Activated T-helper 2 cell treated with anti-CD3 and anti-CD28 coated beads, Interferon-gamma antibody, Interleukin-2, Interleukin-4, amounts not matched to agents 10 μg/mL and 5 μg/mL and 100 μg/mL, durations not matched to agents 14 hours and 24 hours and 36 hours (primary cell): Measurements from ENCODE around the gene PAWR. TPM values are rescaled to one million over a fixed set of nuclear protein-coding genes. Genes with fewer than 3 reads are reported as not detected.
"Not testable (repeated sequence)": the region's sequence is repeated elsewhere in the genome, so short reads cannot be mapped to it uniquely, and the experiment has no call there.

Source experiments
- DNase-seq: peaks from one replicate; pipeline ENCODE4 v3.0.0; 2021; ENCODE audit warnings: low spot score
- H3K27ac Mint-ChIP-seq: one replicate; pipeline ENCODE4 v1.8.0; 2021; ENCODE audit warnings: mixed read lengths
- H3K27me3 Mint-ChIP-seq: one replicate; pipeline ENCODE4 v1.8.0; 2021; ENCODE audit warnings: low read depth, mixed read lengths
- H3K36me3 Mint-ChIP-seq: one replicate; pipeline ENCODE4 v1.8.0; 2021; ENCODE audit warnings: low read depth, mixed read lengths
- H3K4me1 Mint-ChIP-seq: one replicate; pipeline ENCODE4 v1.8.0; 2021; ENCODE audit warnings: low read depth, mixed read lengths
- H3K4me3 Mint-ChIP-seq: one replicate; pipeline ENCODE4 v1.8.0; 2021; ENCODE audit warnings: low read depth, mild to moderate bottlenecking, moderate library complexity, mixed read lengths
- H3K9me3 Mint-ChIP-seq: one replicate; pipeline ENCODE4 v1.8.0; 2021; ENCODE audit warnings: mixed read lengths
- intact Hi-C: fragments of 100-400 bp; cut with micrococcal nuclease; formaldehyde crosslinking; loops from one replicate; pipeline ENCODE4 v1.15.1; 2023
- total RNA-seq: library from RNA; stranded (reverse); gene quantifications from 2 replicates; pipeline ENCODE4 v1.2.3, GENCODE V29; 2022

PAWR gene
- total RNA-seq, 1 donor from 2014 or later = 2.8 TPM

DNA sequence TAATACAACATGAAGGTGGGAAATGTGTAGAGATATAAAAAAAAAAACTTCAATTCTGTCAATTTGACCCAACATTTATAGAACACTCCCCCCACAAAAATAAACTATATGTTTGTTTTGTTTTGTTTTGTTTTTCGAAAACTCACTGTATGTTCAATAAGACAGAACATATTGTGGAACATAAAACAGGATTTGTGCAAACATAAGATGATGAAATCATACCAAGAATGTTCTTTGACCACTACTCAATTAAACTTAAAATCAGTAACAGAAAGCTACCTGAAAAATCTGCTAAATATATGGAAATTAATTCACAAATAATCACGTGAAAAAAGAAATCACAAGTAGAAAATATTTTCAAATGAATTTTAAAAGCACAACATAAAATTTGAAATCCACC is 61.2 kb downstream of the PAWR start:
- H3K4me3 Mint-ChIP-seq = no peak overlapping the region
- no peak for DNase-seq
- no peaks in the 10 kb centered on the region for H3K36me3 Mint-ChIP-seq
- H3K27ac Mint-ChIP-seq = no peak overlapping the region
- H3K4me1 Mint-ChIP-seq = no peaks in the 10 kb centered on the region
- no peaks in the 10 kb centered on the region for H3K9me3 Mint-ChIP-seq
- intact Hi-C loops = no loop called here
- H3K27me3 Mint-ChIP-seq = no peaks in the 10 kb centered on the region

DNA sequence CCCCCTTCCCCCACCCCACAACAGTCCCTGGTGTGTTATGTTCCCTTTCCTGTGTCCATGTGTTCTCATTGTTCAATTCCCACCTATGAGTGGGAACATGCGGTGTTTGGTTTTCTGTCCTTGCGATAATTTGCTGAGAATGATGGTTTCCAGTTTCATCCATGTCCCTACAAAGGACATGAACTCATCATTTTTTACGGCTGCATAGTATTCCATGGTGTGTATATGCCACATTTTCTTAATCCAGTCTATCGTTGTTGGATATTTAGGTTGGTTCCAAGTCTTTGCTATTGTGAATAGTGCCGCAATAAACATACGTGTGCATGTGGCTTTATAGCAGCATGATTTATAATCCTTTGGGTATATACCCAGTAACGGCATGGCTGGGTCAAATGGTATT is 64.0 kb downstream of the PAWR start:
- H3K27ac Mint-ChIP-seq, H3K27me3 Mint-ChIP-seq, intact Hi-C loops, H3K4me1 Mint-ChIP-seq, DNase-seq, H3K36me3 Mint-ChIP-seq, H3K4me3 Mint-ChIP-seq, H3K9me3 Mint-ChIP-seq: not testable (repeated sequence)

DNA sequence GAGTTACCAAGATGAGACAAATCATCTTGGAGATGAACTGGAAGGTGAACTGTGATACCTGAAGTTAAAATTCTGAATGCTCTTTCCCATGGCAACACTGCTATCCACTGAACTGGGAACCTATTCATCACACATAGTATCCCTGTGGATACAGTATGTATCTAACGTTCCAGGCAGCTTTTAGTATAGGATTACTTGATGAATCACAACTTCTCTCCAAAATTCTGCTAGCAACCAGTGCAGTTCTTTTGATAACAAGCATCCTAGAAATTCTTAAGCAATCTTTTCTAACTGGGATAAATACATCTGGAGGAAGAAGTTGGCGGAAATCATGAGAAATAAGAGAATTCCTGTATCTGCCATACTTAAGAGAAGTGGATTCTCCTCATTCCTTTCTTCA is 66.4 kb downstream of the PAWR start:
- H3K36me3 Mint-ChIP-seq = no peaks in the 10 kb centered on the region
- intact Hi-C loops = no loop called here
- H3K4me1 Mint-ChIP-seq = no peaks in the 10 kb centered on the region
- H3K9me3 Mint-ChIP-seq = no peaks in the 10 kb centered on the region
- no peak for DNase-seq
- H3K27me3 Mint-ChIP-seq = no peaks in the 10 kb centered on the region
- no peak overlapping the region for H3K27ac Mint-ChIP-seq
- H3K4me3 Mint-ChIP-seq = no peak overlapping the region

DNA sequence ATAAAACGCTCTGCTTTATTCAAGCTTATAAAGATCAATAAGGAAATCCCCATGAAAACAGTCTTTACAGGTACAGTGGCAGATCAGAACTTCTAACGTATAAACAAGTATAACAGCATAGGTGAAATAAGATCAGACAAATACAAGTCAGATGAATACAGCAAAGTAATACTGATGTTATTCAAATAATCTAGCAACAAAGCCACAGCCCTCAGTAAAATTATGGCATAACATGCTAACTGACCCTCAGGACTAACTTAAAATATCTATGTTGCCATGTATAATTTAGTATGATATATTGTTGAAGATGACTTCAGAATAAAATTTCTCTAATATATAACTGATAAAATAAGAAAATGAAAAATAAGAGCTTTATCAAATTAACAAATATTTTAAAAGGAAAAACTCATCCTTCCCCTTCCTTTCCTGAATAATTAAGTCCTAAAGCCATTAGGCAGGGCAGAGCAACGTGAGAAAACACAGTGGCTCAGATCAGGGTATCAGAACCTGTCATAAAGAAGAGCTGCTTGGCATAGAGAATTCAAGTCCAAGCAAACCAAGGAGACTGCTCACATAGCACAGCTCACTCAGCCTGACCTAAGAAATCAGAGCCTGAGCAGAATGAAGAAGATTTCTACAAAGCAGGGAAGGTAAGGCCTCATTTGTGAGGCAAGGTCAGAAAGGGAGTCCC is 70.7 kb downstream of the PAWR start:
- intact Hi-C loops = no loop called here
- no peaks in the 10 kb centered on the region for H3K27me3 Mint-ChIP-seq
- no peaks in the 10 kb centered on the region for H3K36me3 Mint-ChIP-seq
- DNase-seq = no peak
- H3K4me1 Mint-ChIP-seq = no peaks in the 10 kb centered on the region
- H3K9me3 Mint-ChIP-seq = no peaks in the 10 kb centered on the region
- no peak overlapping the region for H3K4me3 Mint-ChIP-seq
- no peak overlapping the region for H3K27ac Mint-ChIP-seq

DNA sequence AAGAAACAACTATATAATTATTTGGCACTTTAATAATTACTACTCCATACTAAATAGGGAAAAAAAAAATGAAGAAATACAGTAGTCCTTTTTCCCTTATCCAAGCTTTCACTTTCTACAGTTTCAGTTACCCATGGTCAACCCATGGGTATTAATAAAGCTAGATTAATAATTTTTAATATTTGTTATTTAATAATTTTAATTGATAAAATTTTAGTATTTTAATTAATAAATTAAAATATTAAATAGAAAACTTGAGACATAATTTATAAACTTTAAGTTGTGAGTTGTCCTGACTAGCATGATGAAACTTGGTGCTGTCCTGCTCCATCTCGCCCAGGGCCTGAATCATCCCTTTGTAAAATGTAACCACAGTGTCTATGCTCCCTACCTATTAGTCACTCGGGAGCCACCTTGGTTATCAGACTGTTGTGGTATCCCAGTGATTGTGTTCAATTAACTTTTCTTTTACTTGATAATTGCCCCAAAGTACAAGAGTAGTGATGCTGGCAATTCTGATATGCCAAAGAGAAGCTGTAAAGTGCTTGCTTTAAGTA is 71.8 kb downstream of the PAWR start:
- H3K27me3 Mint-ChIP-seq = no peaks in the 10 kb centered on the region
- H3K27ac Mint-ChIP-seq = no peak overlapping the region
- H3K36me3 Mint-ChIP-seq = no peaks in the 10 kb centered on the region

DNA sequence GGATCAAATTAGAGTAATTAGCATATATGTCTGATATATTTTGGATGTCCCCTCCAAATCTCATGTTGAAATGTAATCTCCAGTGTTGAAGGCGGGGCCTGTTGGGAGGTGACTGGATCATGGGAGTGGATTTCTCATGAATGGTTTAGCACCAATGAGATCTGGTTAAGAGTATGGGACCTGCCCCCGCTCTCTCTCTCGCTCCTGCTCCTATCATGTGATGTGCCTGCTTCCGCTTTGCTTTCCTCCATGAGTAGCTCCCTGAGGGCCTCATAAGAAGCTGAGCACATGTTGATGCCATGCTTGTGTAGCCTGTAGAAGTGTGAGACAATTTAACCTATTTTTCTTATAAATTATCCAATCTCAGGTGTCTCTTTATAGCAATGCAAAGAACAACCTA is 73.1 kb downstream of the PAWR start:
- no peaks in the 10 kb centered on the region for H3K36me3 Mint-ChIP-seq
- H3K27me3 Mint-ChIP-seq = no peaks in the 10 kb centered on the region
- no peak overlapping the region for H3K27ac Mint-ChIP-seq
- no peaks in the 10 kb centered on the region for H3K4me1 Mint-ChIP-seq
- H3K9me3 Mint-ChIP-seq = no peaks in the 10 kb centered on the region
- DNase-seq = no peak
- intact Hi-C loops = no loop called here
- no peak overlapping the region for H3K4me3 Mint-ChIP-seq

More for the DNA sequence above, 71.8 kb downstream of the PAWR start:
- H3K4me3 Mint-ChIP-seq = no peak overlapping the region
- DNase-seq = no peak
- H3K9me3 Mint-ChIP-seq = no peaks in the 10 kb centered on the region
- no peaks in the 10 kb centered on the region for H3K4me1 Mint-ChIP-seq
- intact Hi-C loops = no loop called here

DNA sequence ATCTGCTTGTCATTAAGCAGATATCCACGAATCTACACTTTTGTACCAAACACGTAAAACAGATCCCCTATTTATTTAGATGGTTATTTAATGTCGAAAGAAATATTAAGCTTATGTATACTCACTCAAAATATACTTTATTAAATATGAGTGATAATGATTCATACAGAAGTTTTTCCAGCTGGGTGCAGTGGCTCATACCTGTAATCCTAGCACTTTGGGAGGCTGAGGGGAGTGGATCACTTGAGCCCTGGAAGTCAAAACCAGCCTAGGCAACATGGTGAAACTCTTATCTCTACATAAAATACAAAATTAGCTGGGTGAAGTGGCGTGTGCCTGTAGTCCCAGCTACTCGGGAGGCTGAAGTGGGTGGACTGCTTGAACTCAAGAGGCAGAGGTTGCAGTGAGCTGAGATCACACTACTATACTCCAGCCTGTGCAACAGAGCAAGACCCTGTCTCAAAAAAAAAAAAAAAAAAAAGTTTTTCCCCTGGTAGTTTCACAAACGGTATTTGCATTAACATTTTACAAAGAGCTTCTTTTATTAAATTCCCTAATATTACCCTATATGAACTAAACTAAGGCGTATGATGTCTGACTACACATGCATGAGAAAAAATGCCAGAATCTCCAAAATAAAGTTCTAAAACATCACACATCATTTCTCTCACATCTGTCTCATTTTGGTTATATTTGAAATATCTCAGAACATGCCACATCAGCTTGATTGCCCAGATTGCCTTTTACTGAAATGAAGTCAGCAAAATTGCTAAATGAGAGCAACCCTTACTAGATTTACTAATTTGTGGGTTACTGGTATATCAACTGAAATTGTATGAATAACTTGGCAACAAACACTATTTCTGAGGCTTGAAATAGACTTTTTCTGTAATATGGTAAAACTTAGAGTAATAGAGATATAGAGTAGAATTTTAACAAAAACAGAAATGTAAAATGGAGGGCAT is 74.9 kb downstream of the PAWR start:
- Mint-ChIP-seq H3K4me3 (no peak overlapping the region), H3K4me1 (no peaks in the 10 kb centered on the region), H3K27me3 (no peaks in the 10 kb centered on the region), H3K27ac (no peak overlapping the region), H3K9me3 (no peaks in the 10 kb centered on the region), H3K36me3 (no peaks in the 10 kb centered on the region)
- no peak for DNase-seq
- intact Hi-C loops = no loop called here

DNA sequence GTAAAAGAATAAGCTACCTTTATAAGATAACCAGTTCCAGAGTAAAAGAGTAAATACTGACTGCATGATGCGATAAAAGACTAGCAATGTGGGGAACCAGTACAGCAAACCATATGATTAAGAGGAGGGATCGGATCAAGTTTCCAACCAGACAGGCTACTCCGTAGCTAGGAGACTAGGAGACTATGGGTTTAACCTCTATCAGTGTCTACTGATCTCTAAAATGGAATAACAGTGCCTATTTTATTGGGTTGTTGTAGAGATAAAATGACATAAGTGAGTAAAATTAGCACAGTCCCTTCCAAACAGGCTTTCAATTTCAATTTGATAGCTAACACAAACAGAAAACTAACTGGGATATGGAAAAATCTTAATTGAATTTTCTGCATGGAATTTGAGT is 76.0 kb downstream of the PAWR start:
- Mint-ChIP-seq H3K4me1 (no peaks in the 10 kb centered on the region), H3K4me3 (no peak overlapping the region)
- intact Hi-C loops = no loop called here

DNA sequence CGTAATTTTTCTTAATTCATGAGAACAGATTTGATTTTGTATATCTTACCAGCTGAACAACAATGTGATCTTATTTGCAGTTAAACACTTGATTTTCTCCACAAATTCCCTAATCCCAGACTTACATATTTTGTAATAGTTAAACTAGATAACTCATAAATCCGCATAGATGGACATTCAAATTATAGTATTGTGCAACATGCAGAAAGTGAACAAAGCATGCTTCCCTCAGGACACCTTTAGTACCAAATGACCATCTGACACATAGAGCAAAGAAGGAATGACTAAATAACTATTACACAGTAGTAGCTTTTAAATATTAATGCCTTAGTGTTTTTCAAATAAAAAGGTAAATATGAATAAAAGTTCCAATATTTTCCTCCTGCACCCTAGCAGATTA is 88.9 kb downstream of the PAWR start:
- Mint-ChIP-seq H3K27ac (no peak overlapping the region), H3K36me3 (no peaks in the 10 kb centered on the region), H3K4me3 (no peak overlapping the region), H3K9me3 (no peaks in the 10 kb centered on the region), H3K27me3 (no peaks in the 10 kb centered on the region), H3K4me1 (no peaks in the 10 kb centered on the region)
- intact Hi-C loops = no loop called here
- no peak for DNase-seq

More for the DNA sequence above, 76.0 kb downstream of the PAWR start:
- no peaks in the 10 kb centered on the region for H3K9me3 Mint-ChIP-seq
- H3K27ac Mint-ChIP-seq = no peak overlapping the region
- no peaks in the 10 kb centered on the region for H3K36me3 Mint-ChIP-seq
- no peaks in the 10 kb centered on the region for H3K27me3 Mint-ChIP-seq
- no peak for DNase-seq

DNA sequence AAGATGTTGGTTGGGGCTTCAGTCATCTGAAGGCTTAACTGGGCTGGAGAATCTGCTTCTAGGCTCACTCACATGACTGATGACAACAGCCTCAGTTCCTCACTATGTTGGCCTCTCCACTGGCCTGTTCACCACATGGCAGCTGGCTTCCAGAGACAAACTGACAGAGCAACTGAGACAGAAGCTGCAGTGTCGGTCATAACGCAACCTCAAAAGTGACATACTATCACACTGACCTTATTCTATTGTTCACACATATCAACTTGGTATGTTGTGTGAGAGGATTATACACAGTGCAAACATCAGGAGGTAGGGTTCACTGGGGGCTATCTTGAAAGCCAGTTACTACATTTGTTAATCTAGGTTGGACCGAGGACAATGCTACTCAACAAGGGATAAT is 92.9 kb downstream of the PAWR start:
- Mint-ChIP-seq H3K4me3 (no peak overlapping the region), H3K9me3 (no peaks in the 10 kb centered on the region), H3K27me3 (no peaks in the 10 kb centered on the region), H3K27ac (no peak overlapping the region), H3K36me3 (no peaks in the 10 kb centered on the region), H3K4me1 (no peaks in the 10 kb centered on the region)
- intact Hi-C loops = no loop called here
- DNase-seq = no peak

DNA sequence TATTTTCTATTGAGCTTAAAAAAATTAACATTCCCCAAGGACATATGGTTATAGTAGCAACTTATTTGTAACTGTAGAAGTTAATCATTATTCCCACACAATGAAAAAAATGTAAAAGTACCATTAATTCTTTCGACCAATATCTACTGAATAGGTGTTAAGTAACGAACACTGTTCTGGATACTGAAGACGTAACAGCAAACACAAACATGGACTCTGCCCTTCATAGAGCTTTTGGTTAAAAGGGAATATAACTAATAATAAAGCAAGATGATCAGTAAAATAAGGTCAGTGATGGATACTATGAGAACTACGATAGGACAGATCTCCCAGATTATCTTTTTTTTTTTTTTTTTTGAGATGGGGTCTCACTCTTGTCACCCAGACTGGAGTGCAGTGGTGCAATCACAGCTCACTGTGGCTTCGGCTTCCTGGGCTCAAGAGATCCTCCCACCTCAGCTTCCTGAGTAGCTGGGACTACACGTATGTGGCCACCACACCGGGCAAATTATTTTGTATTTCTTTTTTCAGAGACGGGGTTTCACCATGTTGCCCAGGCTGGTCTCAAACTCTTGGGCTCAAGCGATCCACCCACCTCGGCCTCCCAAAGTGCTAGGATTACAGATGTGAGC is 93.9 kb downstream of the PAWR start:
- Mint-ChIP-seq H3K27me3 (no peaks in the 10 kb centered on the region), H3K4me3 (no peak overlapping the region), H3K27ac (no peak overlapping the region), H3K9me3 (no peaks in the 10 kb centered on the region), H3K36me3 (no peaks in the 10 kb centered on the region), H3K4me1 (no peaks in the 10 kb centered on the region)
- intact Hi-C loops = no loop called here
- DNase-seq = no peak

DNA sequence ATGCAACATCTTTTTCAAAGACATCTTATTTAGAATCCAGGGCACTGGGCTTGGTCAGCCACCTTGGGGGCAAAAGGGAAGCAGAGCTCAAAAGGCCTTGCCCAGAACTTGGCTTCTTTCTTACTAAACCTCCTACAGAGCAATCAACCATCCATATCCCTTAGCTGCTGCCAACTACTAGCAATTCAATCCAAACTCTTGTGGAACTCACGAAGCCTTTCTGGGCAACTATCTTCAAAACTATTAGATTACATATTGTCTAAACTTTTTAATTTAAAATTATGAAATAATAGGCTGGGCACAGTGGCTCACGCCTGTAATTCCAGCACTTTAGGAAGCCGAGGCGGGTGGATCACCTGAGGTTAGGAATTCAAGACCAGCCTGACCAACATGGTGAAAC is 95.5 kb downstream of the PAWR start:
- no peaks in the 10 kb centered on the region for H3K27me3 Mint-ChIP-seq
- no peak overlapping the region for H3K4me3 Mint-ChIP-seq
- no peaks in the 10 kb centered on the region for H3K9me3 Mint-ChIP-seq
- H3K27ac Mint-ChIP-seq = no peak overlapping the region
- H3K4me1 Mint-ChIP-seq = no peaks in the 10 kb centered on the region
- intact Hi-C loops = no loop called here
- no peaks in the 10 kb centered on the region for H3K36me3 Mint-ChIP-seq
- DNase-seq = no peak

DNA sequence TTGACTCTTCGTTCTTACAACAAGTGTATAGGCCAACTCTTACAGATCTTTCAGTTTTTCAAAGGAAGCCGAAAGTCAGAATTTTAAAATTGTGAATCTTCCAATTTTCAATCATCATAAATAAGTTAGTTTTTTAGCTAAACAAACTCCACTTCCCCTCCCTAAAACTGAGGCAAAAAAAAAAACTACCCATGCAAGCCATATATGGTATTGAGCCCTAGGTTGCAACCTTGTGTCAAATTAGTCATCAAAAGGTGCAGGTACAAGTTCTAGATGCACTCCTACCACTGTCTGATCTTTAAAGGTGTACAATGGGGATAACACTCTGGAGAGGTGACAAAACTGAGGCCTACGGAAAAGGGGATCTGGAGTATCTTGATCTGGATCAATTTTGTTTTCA is 97.9 kb downstream of the PAWR start:
- Mint-ChIP-seq H3K4me3 (no peak overlapping the region), H3K9me3 (no peaks in the 10 kb centered on the region), H3K27ac (no peak overlapping the region), H3K27me3 (no peaks in the 10 kb centered on the region), H3K36me3 (no peaks in the 10 kb centered on the region), H3K4me1 (no peaks in the 10 kb centered on the region)
- intact Hi-C loops = no loop called here
- DNase-seq = no peak
